ENCODE measurements around the gene WNT11. TPM values are rescaled to one million over a fixed set of nuclear protein-coding genes. Genes with fewer than 3 reads are reported as not detected.

The WNT11 gene
- total RNA-seq, 1 donor: 0.36 TPM

GRCh38 chr11:76215941-76216340 is 9.6 kb upstream of the WNT11 start:
- Histone ChIP-seq H2AFZ (ENCODE audit: low read length) (peak overlapping the region; percentile 86), H3K27me3 (ENCODE audit: insufficient read depth, low read length) (peaks cover 14% of the 10 kb centered on the region), H3K79me2 (ENCODE audit: insufficient read depth, low read length) (no peaks in the 10 kb centered on the region), H3K27ac (ENCODE audit: low read depth, low read length) (peak overlapping the region; percentile 50), H3K4me1 (ENCODE audit: insufficient read depth, low read length) (peaks cover 12% of the 10 kb centered on the region), H3K36me3 (ENCODE audit: insufficient read depth, low read length) (no peaks in the 10 kb centered on the region), H3K4me2 (ENCODE audit: insufficient read depth, low read length) (peak overlapping the region; percentile 27), H4K20me1 (ENCODE audit: insufficient read depth, low read length) (no peaks in the 10 kb centered on the region), H3K4me3 (ENCODE audit: insufficient read depth, low read length) (no peak overlapping the region), H3K9me3 (ENCODE audit: low read depth, low read length) (no peaks in the 10 kb centered on the region)
- DNase-seq (ENCODE audit: insufficient read length, low spot score, missing footprints): peak; percentile 96
- no peak for TF ChIP-seq CTCF (IDR thresholded peaks at IDR 0.05; ENCODE audit: extremely low read depth, low read depth, low read length)

GRCh38 chr11:76214968-76215548 is 8.8 kb upstream of the WNT11 start:
- no peak overlapping the region for H2AFZ ChIP-seq (ENCODE audit: low read length)
- H3K9me3 ChIP-seq (ENCODE audit: low read depth, low read length): no peaks in the 10 kb centered on the region
- H3K4me3 ChIP-seq (ENCODE audit: insufficient read depth, low read length): no peak overlapping the region
- H3K4me2 ChIP-seq (ENCODE audit: insufficient read depth, low read length): no peak overlapping the region
- H3K79me2 ChIP-seq (ENCODE audit: insufficient read depth, low read length): no peaks in the 10 kb centered on the region
- H4K20me1 ChIP-seq (ENCODE audit: insufficient read depth, low read length): no peaks in the 10 kb centered on the region
- DNase-seq (ENCODE audit: insufficient read length, low spot score, missing footprints): peak; percentile 51
- H3K4me1 ChIP-seq (ENCODE audit: insufficient read depth, low read length): peaks cover 12% of the 10 kb centered on the region
- H3K36me3 ChIP-seq (ENCODE audit: insufficient read depth, low read length): no peaks in the 10 kb centered on the region
- H3K27me3 ChIP-seq (ENCODE audit: insufficient read depth, low read length): peaks cover 17% of the 10 kb centered on the region
- H3K27ac ChIP-seq (ENCODE audit: low read depth, low read length): peak overlapping the region; percentile 50
- no peak for TF ChIP-seq CTCF (IDR thresholded peaks at IDR 0.05; ENCODE audit: extremely low read depth, low read depth, low read length)

- H3K4me3 ChIP-seq (ENCODE audit: insufficient read depth, low read length): no peak overlapping the region
- H3K27me3 ChIP-seq (ENCODE audit: insufficient read depth, low read length): peaks cover 22% of the 10 kb centered on the region
- H4K20me1 ChIP-seq (ENCODE audit: insufficient read depth, low read length): no peaks in the 10 kb centered on the region
- H3K9me3 ChIP-seq (ENCODE audit: low read depth, low read length): no peaks in the 10 kb centered on the region
- no peak overlapping the region for H3K4me2 ChIP-seq (ENCODE audit: insufficient read depth, low read length)
- peaks cover 12% of the 10 kb centered on the region for H3K4me1 ChIP-seq (ENCODE audit: insufficient read depth, low read length)
- no peak for DNase-seq (ENCODE audit: insufficient read length, low spot score, missing footprints)
- H3K79me2 ChIP-seq (ENCODE audit: insufficient read depth, low read length): no peaks in the 10 kb centered on the region
- no peaks in the 10 kb centered on the region for H3K36me3 ChIP-seq (ENCODE audit: insufficient read depth, low read length)
- H3K27ac ChIP-seq (ENCODE audit: low read depth, low read length): no peak overlapping the region
- H2AFZ ChIP-seq (ENCODE audit: low read length): no peak overlapping the region
- TF ChIP-seq CTCF (IDR thresholded peaks at IDR 0.05; ENCODE audit: extremely low read depth, low read depth, low read length): no peak
Observed at GRCh38 chr11:76214186-76214585, 7.9 kb upstream of the WNT11 start.

GRCh38 chr11:76212086-76213035 is 6.1 kb upstream of the WNT11 start:
- no peak overlapping the region for H3K4me3 ChIP-seq (ENCODE audit: insufficient read depth, low read length)
- DNase-seq (ENCODE audit: insufficient read length, low spot score, missing footprints): no peak
- no peak overlapping the region for H3K27ac ChIP-seq (ENCODE audit: low read depth, low read length)
- peaks cover 28% of the 10 kb centered on the region for H3K4me1 ChIP-seq (ENCODE audit: insufficient read depth, low read length)
- no peaks in the 10 kb centered on the region for H3K36me3 ChIP-seq (ENCODE audit: insufficient read depth, low read length)
- H4K20me1 ChIP-seq (ENCODE audit: insufficient read depth, low read length): no peaks in the 10 kb centered on the region
- peaks cover 38% of the 10 kb centered on the region for H3K27me3 ChIP-seq (ENCODE audit: insufficient read depth, low read length)
- H3K9me3 ChIP-seq (ENCODE audit: low read depth, low read length): no peaks in the 10 kb centered on the region
- TF ChIP-seq CTCF (IDR thresholded peaks at IDR 0.05; ENCODE audit: extremely low read depth, low read depth, low read length): no peak
- no peaks in the 10 kb centered on the region for H3K79me2 ChIP-seq (ENCODE audit: insufficient read depth, low read length)
- no peak overlapping the region for H3K4me2 ChIP-seq (ENCODE audit: insufficient read depth, low read length)
- H2AFZ ChIP-seq (ENCODE audit: low read length): no peak overlapping the region

All from osteoblast (primary cell).